ENCODE results near the gene TMEM150A. TPM values are rescaled to one million over a fixed set of nuclear protein-coding genes. Genes with fewer than 3 reads are reported as not detected.

The TMEM150A gene
- total and polyA plus RNA-seq, 2 of the 4 experiments (the other 2 are of a cell fraction): 4.8 to 16.3 TPM

DNA sequence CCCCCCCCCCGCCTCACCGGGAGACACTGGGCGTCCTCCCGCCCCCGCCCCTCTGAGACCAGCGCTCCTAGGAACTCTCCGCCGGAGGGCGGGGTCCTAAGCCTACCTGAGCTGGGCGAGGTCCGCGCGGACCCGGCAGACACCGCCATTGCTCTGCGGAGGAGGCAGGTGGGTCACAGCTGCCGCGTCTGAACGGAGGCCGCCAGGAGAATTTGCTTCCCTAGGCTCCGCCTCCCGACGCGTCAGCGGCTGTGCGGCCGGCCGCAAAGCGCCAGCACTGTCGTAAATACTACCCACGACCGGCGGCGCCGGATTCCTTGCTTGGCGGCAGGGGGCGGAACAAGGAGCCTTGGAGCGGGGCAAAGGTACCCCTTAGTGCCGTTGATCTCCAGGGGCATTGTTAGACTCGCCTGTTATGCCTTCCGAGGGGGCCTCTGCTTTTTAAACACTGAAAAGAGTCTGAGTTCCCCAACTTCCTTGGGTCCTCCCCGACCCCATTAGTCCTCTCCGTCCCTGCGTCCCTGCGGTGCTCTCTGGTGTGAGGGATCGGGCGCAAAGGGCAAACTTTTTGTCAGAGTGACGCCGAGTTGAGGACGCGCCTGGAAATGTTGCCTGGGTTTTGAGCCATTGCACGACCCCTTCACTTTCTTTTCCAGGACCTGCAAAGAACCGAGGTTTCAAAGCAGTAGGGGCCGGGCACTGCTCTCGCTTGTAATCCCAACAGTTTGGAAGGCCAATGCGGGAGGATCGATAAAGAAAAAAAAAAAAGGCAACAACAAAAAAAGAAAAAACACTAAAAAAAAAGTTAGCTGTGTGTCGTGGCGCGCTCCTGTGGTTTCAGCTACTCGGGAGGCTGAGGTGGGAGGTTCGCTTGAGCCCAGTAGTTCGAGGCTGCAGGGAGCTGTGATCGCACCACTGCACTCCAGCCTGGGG lies 41.0 kb downstream of the TMEM150A start, which contains the start of gene GGCX:
Gene GGCX (minus strand): TSS at position 214 of the 933 bp plus-strand sequence. CDS start 65 bp downstream, at position 149.
- Histone ChIP-seq H3K23ac (ENCODE audit: low read depth, low read length) (peak within 1 kb of the TSS; percentile 99), H3K18ac (ENCODE audit: low read depth, low read length) (peak within 1 kb of the TSS; percentile 31), H4K91ac (ENCODE audit: insufficient read depth, low read depth, low read length) (peak within 1 kb of the TSS; percentile 69), H2BK20ac (ENCODE audit: low read depth, low read length) (no peak within 1 kb of the TSS), H3K9me3 (ENCODE audit: control insufficient read depth, insufficient read depth, low read length) (no peaks in the 10 kb centered on the region), H2BK15ac (ENCODE audit: low read depth, low read length) (no peak within 1 kb of the TSS), H4K20me1 (ENCODE audit: insufficient read depth, low read length) (no peaks in the 10 kb centered on the region), H3K9ac (ENCODE audit: low read depth, low read length) (peak within 1 kb of the TSS; percentile 90), H2AFZ (replicated peaks; ENCODE audit: low read length, poor library complexity) (peak within 1 kb of the TSS; percentile 95), H3K79me1 (ENCODE audit: low read depth in 1 of 2, low read length in 2 of 2) (peaks cover 19 to 41% of the 10 kb centered on the region in 2 experiments), H3K4me1 (ENCODE audit: control insufficient read depth, insufficient read depth, low read length) (peaks cover 3% of the 10 kb centered on the region; the same call in 1 of the 2 replicates), H3K36me3 (ENCODE audit: control insufficient read depth, insufficient read depth, low read length) (peaks cover 10% of the 10 kb centered on the region), H3K4me3 (ENCODE audit: insufficient read depth, low read depth, low read length) (peak within 1 kb of the TSS; percentile 65), H2BK5ac (ENCODE audit: low read depth, low read length, poor library complexity, severe bottlenecking) (peak within 1 kb of the TSS; percentile 80), H3K27ac (ENCODE audit: insufficient read depth, low read length) (peak within 1 kb of the TSS; percentile 81), H3K27me3 (ENCODE audit: control insufficient read depth, insufficient read depth, low read length) (no peaks in the 10 kb centered on the region), H4K5ac (ENCODE audit: low read depth, low read length) (peak within 1 kb of the TSS; percentile 85), H3K14ac (replicated peaks; ENCODE audit: low read depth, low read length) (peak within 1 kb of the TSS; percentile 99), H4K8ac (ENCODE audit: low read depth in 2 of 2, low read length in 2 of 2) (peak within 1 kb of the TSS; percentile 81 to 95), H3K4ac (ENCODE audit: low read depth, low read length) (peak within 1 kb of the TSS; percentile 95), H3K9me1 (ENCODE audit: insufficient read depth, low read length) (peaks cover 8% of the 10 kb centered on the region; the same call in 1 of the 2 replicates), H3K56ac (ENCODE audit: extremely low read depth, insufficient read depth, low read length) (peak within 1 kb of the TSS; percentile 73), H3K4me2 (ENCODE audit: low read depth, low read length) (peak within 1 kb of the TSS; percentile 95), H2AK9ac (replicated peaks; ENCODE audit: low read depth, low read length, poor library complexity) (peak within 1 kb of the TSS; percentile 94), H2BK120ac (ENCODE audit: low read depth, low read length) (peak within 1 kb of the TSS; percentile 56), H2AK5ac (ENCODE audit: low read depth, low read length) (peak within 1 kb of the TSS; percentile 63)
- no TSS peak for BruUV-seq (replicated peaks)
- in situ Hi-C loops (cut with MboI; ENCODE audit: low sequenced_read_pairs): no loop called here
- ChIA-PET POLR2A (ENCODE audit: unreplicated experiment) (interaction anchor here (0.6 to 0.8 kb wide), 3 partner anchors 26 to 204 kb away, joined by 3 read pairs; no protein-coding TSS in a partner anchor), CTCF (interaction anchor here (0.6 to 1.0 kb wide), 2 partner anchors 140 to 955 kb away, joined by 3 read pairs; no protein-coding TSS in a partner anchor)
- dilution Hi-C loops (cut with HindIII; ENCODE audit: low sequenced_read_pairs, unreplicated experiment): no loop called here
- WGBS, 2 experiments (ENCODE audit: extremely low coverage in 2 of 2, insufficient read length in 1 of 2): 1% methylated on average over 27 of the region's 64 CpGs; no CpG with 5 or more reads in 1 of the 2 experiments
- no peak for TF ChIP-seq MAFK (IDR thresholded peaks at IDR 0.05; ENCODE audit: low read depth, low read length)
- TF ChIP-seq NFE2L2 (IDR thresholded peaks at IDR 0.05; ENCODE audit: low read depth, low read length): no peak
- peak; percentile 62; the same call in 1 of the 2 replicates for TF ChIP-seq MXI1 (IDR thresholded peaks at IDR 0.05; ENCODE audit: borderline replicate concordance, low read depth, low read length)
- TF ChIP-seq POLR2A (IDR thresholded peaks at IDR 0.05; ENCODE audit: low read depth, low read length): peak; percentile 62
- TF ChIP-seq CTCF (conservative IDR thresholded peaks at IDR 0.05; ENCODE audit: low read depth, low read length): peak; percentile 31; the same call in 1 of the 2 replicates
- TF ChIP-seq CEBPB (IDR thresholded peaks at IDR 0.05; ENCODE audit: low read depth, low read length): no peak
- TF ChIP-seq SMC3 (IDR thresholded peaks at IDR 0.05; ENCODE audit: low read depth, low read length): no peak
- TF ChIP-seq, protein P1, sequence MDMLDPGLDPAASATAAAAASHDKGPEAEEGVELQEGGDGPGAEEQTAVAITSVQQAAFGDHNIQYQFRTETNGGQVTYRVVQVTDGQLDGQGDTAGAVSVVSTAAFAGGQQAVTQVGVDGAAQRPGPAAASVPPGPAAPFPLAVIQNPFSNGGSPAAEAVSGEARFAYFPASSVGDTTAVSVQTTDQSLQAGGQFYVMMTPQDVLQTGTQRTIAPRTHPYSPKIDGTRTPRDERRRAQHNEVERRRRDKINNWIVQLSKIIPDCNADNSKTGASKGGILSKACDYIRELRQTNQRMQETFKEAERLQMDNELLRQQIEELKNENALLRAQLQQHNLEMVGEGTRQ (IDR thresholded peaks at IDR 0.05; ENCODE audit: low read depth, low read length): no peak
- TF ChIP-seq RAD21 (IDR thresholded peaks at IDR 0.05; ENCODE audit: low read length): 0 out of 2 replicates have a peak, but pooled peaks have one; percentile 16
- DNase-seq (peak; percentile 92), ATAC-seq (ENCODE audit: low read depth) (peak; percentile 98)
- intact Hi-C loops (cut with micrococcal nuclease): loop anchor here (2.0 to 5.0 kb wide), 2 partner anchors 23 to 41 kb away; partner anchors contain the start of genes TMEM150A and VAMP5

Data from IMR-90 (cell line).